GM18498 (cell line): ENCODE results near the gene ZSCAN32.

Source experiments
- ATAC-seq: cut with Tn5 transposase; IDR thresholded peaks from one replicate; pipeline ENCODE4 v1.9.1; 2021; ENCODE audit warnings: mild to moderate bottlenecking, moderate library complexity; ENCODE audit not compliant: unreplicated experiment

Gene ZSCAN32

GRCh38 chr16:3358871-3359270, 41.9 kb downstream of the ZSCAN32 start:
- no peak for ATAC-seq

- ATAC-seq, result no peak
Observed at GRCh38 chr16:3356118-3356517, 44.7 kb downstream of the ZSCAN32 start.

GRCh38 chr16:3355589-3355988, 45.2 kb downstream of the ZSCAN32 start, which contains the start of gene OR2C1:
Gene OR2C1 (plus strand): TSS chr16:3355889. CDS start chr16:3355941, 52 bp downstream.
- ATAC-seq, result no peak

DNA sequence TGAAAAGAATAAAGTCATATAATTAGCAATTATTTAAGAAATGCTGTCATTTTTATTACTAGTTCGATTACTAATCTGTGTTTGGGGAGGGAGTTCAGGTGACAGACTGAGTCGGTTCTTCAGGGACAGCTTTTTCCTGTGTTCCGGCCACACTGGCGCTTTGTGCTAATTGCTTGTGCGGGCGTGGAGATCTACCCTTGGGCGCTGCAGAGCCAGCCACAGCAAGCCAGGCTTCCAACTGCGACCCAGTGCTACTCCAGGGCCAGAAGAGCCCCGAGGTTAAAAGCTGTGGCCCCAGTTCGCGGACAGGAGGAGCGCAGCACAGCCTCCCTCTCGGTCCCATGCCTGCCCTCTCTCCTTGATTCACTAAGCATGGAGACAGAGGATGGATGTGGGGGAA, 51.6 kb downstream of the ZSCAN32 start:
- no peak for ATAC-seq

GRCh38 chr16:3348547-3349167, 52.1 kb downstream of the ZSCAN32 start:
- ATAC-seq, result no peak

GRCh38 chr16:3347586-3347985, 53.2 kb downstream of the ZSCAN32 start:
- ATAC-seq, result no peak

DNA sequence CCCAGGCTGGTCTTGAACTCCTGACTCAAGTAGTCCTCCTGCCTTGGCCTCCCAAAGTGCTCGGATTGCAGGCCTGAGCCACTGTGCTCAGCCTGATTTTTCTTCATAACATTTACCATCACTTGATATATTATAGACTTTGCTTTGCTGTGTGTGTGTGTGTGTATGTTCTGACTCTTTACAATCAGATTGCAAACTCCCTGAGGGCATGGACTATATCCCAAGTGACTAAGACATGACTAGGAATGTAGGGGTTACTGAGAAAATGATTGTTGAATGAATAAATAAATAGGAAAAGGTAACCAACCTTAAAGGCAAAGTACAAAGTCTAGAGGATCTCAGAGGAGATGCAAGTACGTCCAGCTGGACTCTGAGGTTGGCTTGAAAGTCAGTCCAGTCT, 54.8 kb downstream of the ZSCAN32 start:
- ATAC-seq, result no peak
